Astrocyte (in vitro differentiated cells and primary cell): ENCODE data around the gene CHRNA4.

ENCODE experiments used
- CTCF ChIP-seq: IDR thresholded peaks from 2 replicates; pipeline ENCODE4 v1.5.1; 2011; ENCODE audit warnings: low read depth, mild to moderate bottlenecking, inconsistent platforms, low read length, moderate library complexity; ENCODE audit not compliant: insufficient read depth
- EZH2 ChIP-seq: IDR thresholded peaks from 2 replicates; pipeline ENCODE4 v1.6.1; 2012; ENCODE audit warnings: mild to moderate bottlenecking, low read length, inconsistent platforms; ENCODE audit not compliant: insufficient read depth

GRCh38 chr20:63314015-63314471 is 47.1 kb downstream of the CHRNA4 start:
- no peak for TF ChIP-seq CTCF
- no peak for TF ChIP-seq EZH2
